Posterior vena cava (tissue), 2 donors: ENCODE data around the gene OR1J4. TPM values are rescaled to one million over a fixed set of nuclear protein-coding genes. Genes with fewer than 3 reads are reported as not detected.
"Not testable (repeated sequence)": the region's sequence is repeated elsewhere in the genome, so short reads cannot be mapped to it uniquely, and the experiment has no call there.

Experiments
- DNase-seq: peaks from one replicate; pipeline ENCODE4 v3.0.0-alpha.2; 2020; ENCODE audit warnings: low spot score
- intact Hi-C, 2 donors: fragments of 100-400 bp; cut with DNase I; formaldehyde crosslinking; loops; one replicate each; pipeline versions ENCODE4 v1.14.1 to v1.14.2; 2022 to 2023
- long read RNA-seq, 2 donors: library from polyadenylated mRNA; unstranded; transcript quantifications; one replicate each; pipeline ENCODE4 v2.0.0, GENCODE V29; 2020 to 2021
- total RNA-seq, 2 donors: library from RNA; stranded (reverse); fragmentation: NEBNext Ultra II Directional; extraction: Animal tissue kit (Norgen Biotek cat#: 25700); gene quantifications; one replicate each; pipeline ENCODE4 v1.2.1, GENCODE V29; 2021
- donor health status: DM: yes; HTN: yes; CAD: no.
- donor health status: DM: yes; HTN: yes; CAD: no.

Gene OR1J4, protein sequence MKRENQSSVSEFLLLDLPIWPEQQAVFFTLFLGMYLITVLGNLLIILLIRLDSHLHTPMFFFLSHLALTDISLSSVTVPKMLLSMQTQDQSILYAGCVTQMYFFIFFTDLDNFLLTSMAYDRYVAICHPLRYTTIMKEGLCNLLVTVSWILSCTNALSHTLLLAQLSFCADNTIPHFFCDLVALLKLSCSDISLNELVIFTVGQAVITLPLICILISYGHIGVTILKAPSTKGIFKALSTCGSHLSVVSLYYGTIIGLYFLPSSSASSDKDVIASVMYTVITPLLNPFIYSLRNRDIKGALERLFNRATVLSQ
- not detected for total RNA-seq
- long read RNA-seq, donor 1 = 0 reads
- long read RNA-seq, donor 2 = 0 reads

DNA sequence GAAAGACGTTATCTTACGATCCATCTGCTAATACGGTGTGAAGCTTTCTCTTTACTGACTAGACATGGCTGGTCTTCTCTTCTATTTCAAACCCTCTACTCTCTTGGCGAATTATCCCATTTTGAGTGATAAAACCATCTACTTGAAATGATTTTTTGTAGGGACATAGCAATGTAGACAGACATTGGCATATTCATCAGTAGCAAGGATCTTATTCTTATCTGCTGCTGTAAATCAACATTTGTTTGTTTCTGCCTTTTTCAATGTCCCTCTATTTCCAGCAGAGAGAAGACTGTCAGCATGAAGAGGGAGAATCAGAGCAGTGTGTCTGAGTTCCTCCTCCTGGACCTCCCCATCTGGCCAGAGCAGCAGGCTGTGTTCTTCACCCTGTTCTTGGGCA lies at the start of gene OR1J4:
Gene OR1J4, plus strand, starts transcription at position 301 of the 400 bp plus-strand sequence. Its CDS starts 0 bp downstream, at position 301.
- no peak for DNase-seq
- intact Hi-C loops = no loop called here

DNA sequence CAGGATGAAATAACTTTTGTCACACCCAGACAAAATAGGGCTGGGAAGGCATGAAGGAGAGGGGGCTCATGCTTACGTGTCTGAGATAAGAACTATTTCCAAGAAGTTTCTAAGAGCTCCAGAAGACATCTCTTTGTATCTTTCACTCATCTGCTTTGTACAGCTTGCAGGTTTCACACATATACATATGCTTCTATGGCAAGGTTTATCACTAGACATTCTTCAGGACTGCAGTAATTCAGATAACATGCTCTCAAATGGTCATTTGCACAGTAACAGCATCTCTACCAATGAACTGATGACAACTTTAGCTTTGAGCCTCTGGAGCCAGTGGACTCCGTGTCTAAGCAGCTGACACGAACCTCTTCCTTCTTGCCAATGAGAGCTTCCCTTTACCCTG lies 44.4 kb upstream of the OR1J4 start:
- DNase-seq = no peak
- intact Hi-C loops = no loop called here

DNA sequence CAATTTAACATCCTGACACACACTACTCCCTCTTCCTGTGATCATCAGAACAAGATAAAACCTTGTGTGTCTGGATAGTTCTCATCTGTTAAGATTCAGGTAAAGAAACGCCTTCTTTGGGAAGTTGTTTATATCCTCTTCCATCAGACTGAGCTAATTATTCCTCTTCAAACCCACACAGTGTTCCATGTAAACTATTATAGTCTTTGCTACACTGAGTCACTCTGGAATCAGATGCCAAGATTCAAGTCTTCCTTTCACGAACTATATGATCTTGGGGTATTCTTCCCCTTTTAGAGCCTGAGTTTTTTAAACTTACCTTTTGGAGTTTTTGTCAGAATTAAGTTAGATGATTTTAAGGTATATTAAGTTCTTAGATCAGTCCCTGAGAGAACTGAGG lies 43.2 kb upstream of the OR1J4 start:
- intact Hi-C loops = no loop called here
- no peak for DNase-seq

DNA sequence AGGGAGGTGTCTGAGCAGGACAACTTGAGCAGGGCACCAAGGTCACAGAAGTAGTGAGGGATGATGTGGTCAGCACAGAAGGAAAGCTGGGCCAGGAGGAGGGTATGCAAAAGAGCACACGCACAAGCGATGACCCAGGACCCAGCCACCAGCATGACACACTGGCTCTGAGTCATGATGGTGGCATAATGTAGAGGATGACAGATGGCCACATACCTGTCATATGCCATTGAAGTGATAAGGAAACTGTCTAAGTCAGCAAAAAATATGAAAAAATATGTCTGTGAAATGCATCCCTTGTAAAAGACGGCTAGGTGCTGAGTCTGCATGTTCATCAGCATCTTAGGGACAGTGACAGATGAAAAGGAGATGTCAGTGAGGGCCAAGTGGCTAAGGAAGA lies 41.6 kb upstream of the OR1J4 start:
- intact Hi-C loops = no loop called here
- DNase-seq = no peak

DNA sequence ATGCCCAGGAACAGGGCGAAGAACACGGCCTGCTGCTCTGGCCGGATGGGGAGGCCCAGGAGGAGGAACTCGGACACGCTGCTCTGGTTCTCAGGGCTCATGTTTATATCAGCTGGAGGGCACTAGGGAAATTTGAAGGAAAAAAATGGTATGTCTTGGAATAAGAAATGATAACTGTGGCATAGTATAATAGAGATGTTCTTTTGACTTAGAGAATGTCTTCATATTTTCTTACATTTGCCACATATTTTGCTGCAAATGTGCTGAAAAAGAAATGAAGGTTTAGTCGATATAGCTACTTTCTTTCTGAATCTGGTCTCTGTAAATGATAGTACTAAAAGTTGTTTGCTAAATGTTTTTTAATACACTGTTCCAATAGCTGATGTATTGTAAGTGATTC lies 41.1 kb upstream of the OR1J4 start, which contains the start of gene OR1J1:
Gene OR1J1, minus strand, starts transcription at position 101 of the 400 bp plus-strand sequence. Its CDS starts 0 bp downstream, at position 101.
- intact Hi-C loops = no loop called here
- DNase-seq = no peak

DNA sequence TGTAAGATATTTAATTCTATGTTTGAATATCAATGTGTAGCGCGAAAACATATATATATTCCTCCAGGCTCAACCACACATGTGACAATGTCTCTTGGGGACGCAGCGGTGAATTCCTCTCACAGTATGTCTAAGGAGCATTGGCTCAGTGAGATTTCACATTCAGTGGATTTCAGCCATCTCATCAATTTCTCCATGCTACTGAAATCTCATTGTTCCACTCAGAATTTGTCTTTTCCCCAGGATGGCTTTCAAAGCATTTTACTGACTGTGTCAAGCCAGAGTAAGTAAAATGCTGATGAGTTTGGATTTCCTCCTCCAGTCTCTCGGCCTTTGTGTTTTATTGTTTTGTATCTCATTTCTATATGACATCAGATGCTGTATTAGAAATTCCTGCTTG lies 39.9 kb upstream of the OR1J4 start:
- intact Hi-C loops = no loop called here
- no peak for DNase-seq

DNA sequence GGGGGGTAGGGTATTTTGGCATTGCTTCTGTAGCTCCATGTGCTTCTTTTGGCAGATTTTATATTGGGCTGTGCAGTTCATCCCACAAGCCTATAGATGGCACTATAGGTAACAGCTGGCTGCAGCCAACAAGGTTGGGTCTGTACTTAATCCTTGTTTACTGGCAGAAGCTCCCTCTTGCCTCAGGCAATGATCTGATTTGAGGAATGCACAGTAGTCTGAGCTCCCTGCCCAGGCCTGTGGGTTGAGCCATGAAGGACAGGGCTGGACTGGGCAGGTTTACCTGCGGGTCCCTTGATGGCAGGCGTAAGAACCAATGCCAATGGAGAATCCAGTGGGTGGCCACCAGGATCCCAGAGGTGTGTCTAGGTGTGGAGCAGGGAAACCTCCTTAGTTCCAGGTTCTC lies 20.1 kb upstream of the OR1J4 start:
- DNase-seq = no peak
- intact Hi-C loops = no loop called here

DNA sequence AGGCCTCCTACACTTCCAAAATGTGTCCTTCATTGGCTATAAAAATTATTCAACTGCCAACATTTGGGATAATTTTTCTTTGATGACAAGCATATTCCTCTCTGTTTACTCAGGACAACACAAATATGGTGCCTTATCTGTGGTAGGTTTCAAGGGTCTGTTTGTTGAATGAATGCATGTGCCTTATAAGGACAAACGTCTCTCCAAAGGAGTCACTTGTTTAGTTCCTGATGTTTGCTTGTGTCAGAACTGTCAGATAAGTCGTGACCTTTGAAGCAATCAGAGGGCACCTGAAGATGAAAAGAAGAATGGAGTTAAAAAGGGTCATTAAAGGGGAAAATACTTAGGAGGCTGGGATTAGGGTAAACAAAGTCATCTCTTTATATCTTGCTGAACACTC lies 12.0 kb upstream of the OR1J4 start:
- intact Hi-C loops = no loop called here
- no peak for DNase-seq

DNA sequence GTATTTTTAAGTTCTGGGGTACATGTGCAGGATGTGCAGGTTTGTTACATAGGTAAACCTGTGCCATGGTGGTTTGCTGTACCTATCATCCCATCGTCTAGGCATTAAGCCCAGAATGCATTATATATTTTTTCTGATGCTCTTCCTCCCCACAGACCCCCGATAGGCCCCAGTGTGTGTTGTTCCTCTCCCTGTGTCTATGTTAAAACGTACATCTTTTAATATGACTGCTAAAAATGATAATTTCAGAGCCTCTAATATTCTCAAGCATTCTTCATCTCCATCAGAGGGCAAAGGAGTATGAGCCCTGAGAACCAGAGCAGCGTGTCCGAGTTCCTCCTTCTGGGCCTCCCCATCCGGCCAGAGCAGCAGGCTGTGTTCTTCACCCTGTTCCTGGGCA lies 8.4 kb upstream of the OR1J4 start, which contains the start of gene OR1J2:
Gene OR1J2, plus strand, starts transcription at position 301 of the 400 bp plus-strand sequence. Its CDS starts 0 bp downstream, at position 301.
- intact Hi-C loops = no loop called here
- DNase-seq = no peak

DNA sequence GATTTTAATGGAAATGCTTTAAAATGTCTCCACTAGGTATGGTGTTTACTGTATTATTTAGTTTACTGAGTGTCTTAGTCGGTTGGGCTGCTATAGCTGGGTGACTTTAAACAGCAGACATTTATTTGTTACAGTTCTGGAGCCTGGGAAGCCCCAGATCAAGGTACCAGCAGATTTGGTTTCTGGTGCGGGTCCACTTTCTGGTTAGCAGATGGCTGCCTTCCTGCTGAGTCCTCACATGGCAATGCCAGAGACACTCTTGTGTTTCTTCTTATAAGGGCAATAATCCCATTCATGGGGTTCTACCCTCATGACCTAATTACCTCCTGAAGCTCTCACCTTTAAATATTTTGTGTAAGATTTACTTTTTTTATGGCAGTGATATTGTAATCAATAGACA lies 715 bp upstream of the OR1J4 start:
- intact Hi-C loops = no loop called here
- DNase-seq = no peak

DNA sequence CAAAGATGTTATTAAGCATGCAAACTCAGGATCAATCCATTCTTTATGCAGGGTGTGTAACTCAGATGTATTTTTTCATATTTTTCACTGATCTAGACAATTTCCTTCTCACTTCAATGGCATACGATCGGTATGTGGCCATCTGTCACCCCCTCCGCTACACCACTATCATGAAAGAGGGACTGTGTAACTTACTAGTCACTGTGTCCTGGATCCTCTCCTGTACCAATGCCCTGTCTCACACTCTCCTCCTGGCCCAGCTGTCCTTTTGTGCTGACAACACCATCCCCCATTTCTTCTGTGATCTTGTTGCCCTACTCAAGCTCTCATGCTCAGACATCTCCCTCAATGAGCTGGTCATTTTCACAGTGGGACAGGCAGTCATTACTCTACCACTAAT lies 435 bp downstream of the OR1J4 start:
- intact Hi-C loops = no loop called here
- no peak for DNase-seq

DNA sequence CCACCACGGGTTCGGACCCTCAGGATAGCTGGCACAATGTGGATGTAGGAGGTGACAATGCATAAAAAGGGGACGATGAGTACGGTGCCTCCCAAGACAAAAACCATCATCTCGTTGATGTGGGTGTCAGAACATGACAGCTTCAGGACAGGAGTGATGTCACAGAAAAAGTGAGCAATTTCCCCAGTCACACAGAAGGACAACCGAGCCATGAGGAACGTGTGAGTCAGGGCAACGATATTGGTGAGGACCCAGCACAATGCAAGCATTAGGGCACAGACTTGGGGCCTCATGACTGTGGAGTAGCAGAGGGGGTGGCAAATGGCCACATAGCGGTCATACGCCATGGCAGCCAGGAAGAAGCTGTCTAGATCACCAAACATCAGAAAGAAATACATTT lies 7.7 kb downstream of the OR1J4 start:
- no peak for DNase-seq
- intact Hi-C loops = no loop called here

DNA sequence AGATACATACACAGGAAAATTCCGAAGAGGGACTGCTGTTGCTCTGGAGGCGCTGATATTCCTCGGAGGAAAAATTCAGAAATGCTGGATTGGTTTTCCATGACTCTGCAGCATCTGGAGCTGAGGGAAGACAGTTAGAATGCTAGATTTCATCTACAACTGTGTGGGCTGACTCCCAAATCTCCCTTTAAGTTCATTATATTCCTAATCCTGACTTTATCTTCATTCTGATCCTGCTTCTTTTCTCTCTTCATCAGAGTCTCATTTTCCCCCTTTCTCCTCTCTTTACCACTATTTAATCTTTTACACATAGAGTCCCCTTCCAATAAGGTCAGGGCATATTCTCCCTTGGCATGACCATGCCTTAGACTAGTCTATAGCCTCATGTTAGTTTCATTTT lies 8.3 kb downstream of the OR1J4 start, which contains the start of gene OR1N1:
Gene OR1N1, minus strand, starts transcription at position 101 of the 400 bp plus-strand sequence. Its CDS starts 0 bp downstream, at position 101.
- intact Hi-C loops = no loop called here
- DNase-seq = no peak

DNA sequence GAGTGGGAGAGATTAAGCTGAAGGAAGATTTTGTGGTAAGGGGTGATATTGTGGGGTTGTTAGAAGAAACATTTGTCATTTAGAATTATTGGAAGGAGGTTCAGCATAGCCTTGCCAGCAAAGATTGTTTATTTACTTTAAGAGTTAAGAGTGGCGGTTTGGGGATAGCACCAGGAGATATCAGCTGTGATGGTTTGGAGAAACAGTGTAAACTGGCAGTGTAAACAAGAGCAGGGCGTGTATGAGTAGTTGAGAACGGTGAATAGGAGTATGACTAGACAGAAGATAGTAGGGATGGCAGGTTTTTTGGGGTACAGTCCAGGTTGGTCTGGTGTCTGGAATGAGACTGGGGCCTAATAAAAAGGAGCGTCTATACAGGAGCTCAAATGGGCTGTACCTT lies 12.2 kb downstream of the OR1J4 start:
- intact Hi-C loops, DNase-seq: not testable (repeated sequence)

DNA sequence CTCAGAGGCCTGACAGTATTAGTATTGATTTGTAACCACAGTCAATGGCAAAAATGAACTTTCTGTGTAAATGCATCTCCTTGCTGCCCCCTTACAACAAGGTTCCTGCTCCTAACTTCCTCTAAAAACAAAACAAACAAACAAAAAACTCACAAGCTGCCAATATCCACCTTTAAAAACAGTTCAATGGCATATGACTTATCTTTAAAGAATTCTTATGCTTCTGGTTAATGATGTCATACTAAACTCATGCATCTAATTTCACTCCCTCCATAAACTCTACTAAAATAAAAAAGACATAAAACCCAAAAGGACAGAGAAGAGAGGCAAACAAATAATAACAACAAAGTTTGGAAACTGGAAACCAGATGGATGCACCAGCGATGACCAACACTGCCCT lies 17.2 kb downstream of the OR1J4 start:
- intact Hi-C loops = no loop called here
- DNase-seq = no peak

DNA sequence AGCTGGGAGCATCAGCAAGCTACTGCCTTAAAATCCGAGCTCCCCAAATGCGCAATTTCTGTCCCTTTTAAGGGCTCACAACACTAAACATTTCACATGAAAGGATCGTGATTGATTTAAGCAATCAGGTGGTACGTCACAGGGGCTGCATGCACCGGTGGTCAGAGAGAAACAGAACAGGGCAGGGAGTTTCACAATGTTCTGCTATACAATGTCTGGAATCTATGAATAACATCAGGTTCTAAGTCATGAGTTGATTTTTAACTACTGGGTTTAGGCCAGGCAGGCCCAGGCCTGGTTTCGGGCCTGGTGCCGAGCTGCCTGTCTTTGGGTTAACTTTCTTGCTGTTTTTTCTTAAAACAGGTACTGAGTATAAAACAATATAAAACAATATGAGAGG lies 18.1 kb downstream of the OR1J4 start:
- intact Hi-C loops, DNase-seq: not testable (repeated sequence)

DNA sequence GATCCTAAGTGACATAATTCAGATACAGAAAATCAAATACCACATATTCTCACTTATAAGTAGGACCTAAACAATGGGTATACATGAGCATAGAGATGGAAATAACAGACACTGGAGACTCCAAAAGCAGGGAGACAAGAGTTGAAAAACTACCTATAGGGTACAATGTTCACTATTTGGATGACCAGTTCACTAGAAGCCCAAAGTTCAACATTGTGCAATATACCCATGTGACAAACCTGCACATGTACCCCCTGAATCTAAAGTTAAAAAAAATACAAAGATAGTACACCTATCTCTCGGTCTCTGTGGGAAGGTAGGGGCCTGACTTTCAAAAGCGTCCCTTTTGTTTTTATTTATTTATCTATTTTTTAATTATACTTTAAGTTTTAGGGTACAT lies 19.8 kb downstream of the OR1J4 start:
- DNase-seq = no peak
- intact Hi-C loops = no loop called here

DNA sequence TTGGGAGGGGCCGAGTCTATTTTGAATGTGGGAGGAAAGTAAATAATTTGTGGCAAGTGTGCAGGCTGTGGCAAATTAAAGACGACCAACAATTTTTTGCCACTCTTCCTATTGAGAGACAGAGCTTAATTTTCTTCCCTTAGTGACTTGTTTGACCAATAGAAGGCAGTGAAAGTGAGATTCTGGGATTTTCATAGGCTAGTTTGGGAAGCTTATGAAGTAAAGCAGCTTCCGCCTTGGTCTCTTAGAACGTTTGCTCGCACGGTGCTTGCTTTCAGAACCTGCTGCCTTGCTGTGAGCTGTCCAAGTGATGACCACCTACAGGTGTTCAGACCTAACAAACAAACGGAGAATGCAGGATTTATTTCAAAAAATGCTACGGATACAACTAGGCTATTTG lies 27.3 kb downstream of the OR1J4 start:
- no peak for DNase-seq
- intact Hi-C loops = no loop called here

DNA sequence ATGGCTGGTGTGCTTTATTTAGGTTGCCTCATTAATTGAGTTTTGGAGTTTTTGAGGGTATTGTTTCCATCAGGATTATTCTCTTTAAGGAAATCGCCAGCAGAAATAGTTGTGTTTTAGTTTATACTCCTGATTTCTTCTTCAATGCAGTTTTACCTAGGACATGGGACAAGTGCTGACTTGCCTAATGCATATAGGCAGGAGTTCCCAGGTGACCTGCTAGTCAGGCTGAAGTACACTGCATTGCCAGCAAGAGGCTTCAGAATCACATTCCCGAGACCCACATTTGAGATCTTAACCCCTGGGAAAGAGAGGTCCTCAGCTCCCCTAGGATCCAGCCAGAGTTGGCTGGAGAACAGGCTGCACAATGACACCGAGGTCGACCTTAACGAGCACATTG lies 32.4 kb downstream of the OR1J4 start:
- intact Hi-C loops = no loop called here
- no peak for DNase-seq

DNA sequence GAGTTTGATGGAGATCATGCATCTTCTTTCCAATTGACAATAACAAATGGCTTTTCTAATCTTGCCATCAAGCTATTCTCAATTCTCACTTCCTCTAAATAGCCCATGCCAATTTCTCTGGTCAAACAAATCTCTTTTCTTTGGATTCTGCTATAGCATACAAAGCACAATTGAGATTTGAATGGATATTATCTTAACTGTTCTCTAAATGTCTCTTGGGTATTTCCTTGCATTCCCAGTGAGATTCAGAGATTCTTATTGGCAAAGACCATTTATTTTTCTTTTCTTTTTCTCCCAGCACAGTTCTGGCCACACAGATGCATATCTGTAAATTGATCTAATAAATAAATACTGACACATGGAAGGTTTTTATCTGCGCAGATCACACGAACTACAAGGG lies 33.9 kb downstream of the OR1J4 start, which contains the start of gene OR1N2:
Gene OR1N2, plus strand, starts transcription at position 301 of the 400 bp plus-strand sequence. CDS start 100 bp downstream, outside the sequence.
- DNase-seq = no peak
- intact Hi-C loops = no loop called here

DNA sequence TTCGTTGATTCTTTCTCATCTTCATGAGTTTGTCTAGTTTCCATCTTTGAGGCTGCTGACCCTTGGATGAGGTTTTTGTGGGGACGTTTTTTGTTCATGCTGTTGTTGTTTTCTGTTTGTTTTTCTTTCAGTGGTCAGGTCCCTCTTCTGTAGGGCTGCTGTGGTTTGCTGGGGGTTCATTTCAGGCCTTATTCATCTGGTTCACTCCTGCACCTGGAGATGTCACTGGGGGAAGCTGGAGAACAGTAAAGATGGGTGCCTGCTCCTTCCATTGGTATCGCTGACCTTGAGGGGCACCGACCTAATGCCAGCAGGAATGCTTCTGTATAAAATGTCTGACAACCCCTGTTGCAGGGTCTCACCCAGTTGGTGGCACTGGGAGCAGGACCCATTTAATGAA lies 42.5 kb downstream of the OR1J4 start:
- intact Hi-C loops = no loop called here

More for the DNA sequence above, 42.5 kb downstream of the OR1J4 start:
- no peak for DNase-seq
